GM18499 (cell line): Measurements from ENCODE around the gene STEAP1.
"Not testable (repeated sequence)": the region's sequence is repeated elsewhere in the genome, so short reads cannot be mapped to it uniquely, and the experiment has no call there.

Source experiments
- ATAC-seq: cut with Tn5 transposase; IDR thresholded peaks from one replicate; pipeline ENCODE4 v1.9.1; 2021; ENCODE audit warnings: moderate number of reproducible peaks; ENCODE audit not compliant: insufficient read depth, unreplicated experiment

The STEAP1 gene

GRCh38 chr7:90172624-90173023 lies 18.4 kb downstream of the STEAP1 start:
- no peak for ATAC-seq

GRCh38 chr7:90173127-90173844 lies 19.0 kb downstream of the STEAP1 start:
- peak; percentile 71 for ATAC-seq

- no peak for ATAC-seq
These were observed 21.4 kb downstream of the STEAP1 start for GRCh38 chr7:90175667-90176066.

- no peak for ATAC-seq
These were observed 21.9 kb downstream of the STEAP1 start for GRCh38 chr7:90176195-90176594.

GRCh38 chr7:90178166-90178565 lies 23.9 kb downstream of the STEAP1 start:
- no peak for ATAC-seq

GRCh38 chr7:90178679-90179278 lies 24.5 kb downstream of the STEAP1 start:
- ATAC-seq: peak; percentile 96

- ATAC-seq: no peak
These were observed 25.8 kb downstream of the STEAP1 start for GRCh38 chr7:90180011-90180585.

GRCh38 chr7:90180649-90181048 lies 26.4 kb downstream of the STEAP1 start:
- no peak for ATAC-seq

GRCh38 chr7:90181485-90181884 lies 27.2 kb downstream of the STEAP1 start:
- no peak for ATAC-seq

- not testable (repeated sequence) for ATAC-seq
These were observed 32.0 kb downstream of the STEAP1 start for GRCh38 chr7:90186290-90186689.

GRCh38 chr7:90187507-90188050 lies 33.3 kb downstream of the STEAP1 start:
- peak; percentile 47 for ATAC-seq

GRCh38 chr7:90188281-90188680 lies 34.0 kb downstream of the STEAP1 start:
- peak; percentile 69 for ATAC-seq

- ATAC-seq: no peak
These were observed 36.7 kb downstream of the STEAP1 start for GRCh38 chr7:90190995-90191394.

GRCh38 chr7:90191648-90192047 lies 37.4 kb downstream of the STEAP1 start:
- no peak for ATAC-seq

GRCh38 chr7:90192876-90193750 lies 38.8 kb downstream of the STEAP1 start:
- no peak for ATAC-seq

- ATAC-seq: no peak
These were observed 40.9 kb downstream of the STEAP1 start for GRCh38 chr7:90194911-90195809.

GRCh38 chr7:90201500-90202195 lies 47.4 kb downstream of the STEAP1 start:
- no peak for ATAC-seq

- no peak for ATAC-seq
These were observed 53.7 kb downstream of the STEAP1 start for GRCh38 chr7:90207956-90208355.

- no peak for ATAC-seq
These were observed 55.5 kb downstream of the STEAP1 start for GRCh38 chr7:90209776-90210175.
